ENCODE measurements around the gene DCBLD1. TPM values are rescaled to one million over a fixed set of nuclear protein-coding genes. Genes with fewer than 3 reads are reported as not detected.

DCBLD1 gene
- total and polyA plus RNA-seq, 2 of the 13 experiments (the other 11 are each of a cell fraction or from before 2014, with no cell fraction given) = 23.2 to 41.5 TPM

- TF ChIP-seq, protein P1, sequence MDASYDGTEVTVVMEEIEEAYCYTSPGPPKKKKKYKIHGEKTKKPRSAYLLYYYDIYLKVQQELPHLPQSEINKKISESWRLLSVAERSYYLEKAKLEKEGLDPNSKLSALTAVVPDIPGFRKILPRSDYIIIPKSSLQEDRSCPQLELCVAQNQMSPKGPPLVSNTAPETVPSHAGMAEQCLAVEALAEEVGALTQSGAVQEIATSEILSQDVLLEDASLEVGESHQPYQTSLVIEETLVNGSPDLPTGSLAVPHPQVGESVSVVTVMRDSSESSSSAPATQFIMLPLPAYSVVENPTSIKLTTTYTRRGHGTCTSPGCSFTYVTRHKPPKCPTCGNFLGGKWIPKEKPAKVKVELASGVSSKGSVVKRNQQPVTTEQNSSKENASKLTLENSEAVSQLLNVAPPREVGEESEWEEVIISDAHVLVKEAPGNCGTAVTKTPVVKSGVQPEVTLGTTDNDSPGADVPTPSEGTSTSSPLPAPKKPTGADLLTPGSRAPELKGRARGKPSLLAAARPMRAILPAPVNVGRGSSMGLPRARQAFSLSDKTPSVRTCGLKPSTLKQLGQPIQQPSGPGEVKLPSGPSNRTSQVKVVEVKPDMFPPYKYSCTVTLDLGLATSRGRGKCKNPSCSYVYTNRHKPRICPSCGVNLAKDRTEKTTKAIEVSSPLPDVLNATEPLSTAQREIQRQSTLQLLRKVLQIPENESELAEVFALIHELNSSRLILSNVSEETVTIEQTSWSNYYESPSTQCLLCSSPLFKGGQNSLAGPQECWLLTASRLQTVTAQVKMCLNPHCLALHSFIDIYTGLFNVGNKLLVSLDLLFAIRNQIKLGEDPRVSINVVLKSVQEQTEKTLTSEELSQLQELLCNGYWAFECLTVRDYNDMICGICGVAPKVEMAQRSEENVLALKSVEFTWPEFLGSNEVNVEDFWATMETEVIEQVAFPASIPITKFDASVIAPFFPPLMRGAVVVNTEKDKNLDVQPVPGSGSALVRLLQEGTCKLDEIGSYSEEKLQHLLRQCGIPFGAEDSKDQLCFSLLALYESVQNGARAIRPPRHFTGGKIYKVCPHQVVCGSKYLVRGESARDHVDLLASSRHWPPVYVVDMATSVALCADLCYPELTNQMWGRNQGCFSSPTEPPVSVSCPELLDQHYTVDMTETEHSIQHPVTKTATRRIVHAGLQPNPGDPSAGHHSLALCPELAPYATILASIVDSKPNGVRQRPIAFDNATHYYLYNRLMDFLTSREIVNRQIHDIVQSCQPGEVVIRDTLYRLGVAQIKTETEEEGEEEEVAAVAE (CRISPR knock-in tag; IDR thresholded peaks at IDR 0.05; ENCODE audit: borderline replicate concordance) = 0 out of 2 replicates have a peak, but pooled peaks have one; percentile 19
- peak; percentile 57; the same call in 1 of the 2 replicates for TF ChIP-seq CBX5 (CRISPR knock-in tag; IDR thresholded peaks at IDR 0.05; ENCODE audit: borderline replicate concordance)
- peak; percentile 28; the same call in 1 of the 2 replicates for TF ChIP-seq ESRRA (CRISPR knock-in tag; IDR thresholded peaks at IDR 0.05; ENCODE audit: low read depth)
- TF ChIP-seq RORA (CRISPR knock-in tag; IDR thresholded peaks at IDR 0.05) = no peak
- no peak for TF ChIP-seq ZBTB3 (CRISPR knock-in tag; IDR thresholded peaks at IDR 0.05; ENCODE audit: borderline replicate concordance, low read depth)
- TF ChIP-seq AGO2 (optimal IDR thresholded peaks at IDR 0.05; ENCODE audit: low read depth, low read length) = no peak
- no peak for TF ChIP-seq DNMT1 (CRISPR knock-in tag; IDR thresholded peaks at IDR 0.05)
- TF ChIP-seq, protein P2, sequence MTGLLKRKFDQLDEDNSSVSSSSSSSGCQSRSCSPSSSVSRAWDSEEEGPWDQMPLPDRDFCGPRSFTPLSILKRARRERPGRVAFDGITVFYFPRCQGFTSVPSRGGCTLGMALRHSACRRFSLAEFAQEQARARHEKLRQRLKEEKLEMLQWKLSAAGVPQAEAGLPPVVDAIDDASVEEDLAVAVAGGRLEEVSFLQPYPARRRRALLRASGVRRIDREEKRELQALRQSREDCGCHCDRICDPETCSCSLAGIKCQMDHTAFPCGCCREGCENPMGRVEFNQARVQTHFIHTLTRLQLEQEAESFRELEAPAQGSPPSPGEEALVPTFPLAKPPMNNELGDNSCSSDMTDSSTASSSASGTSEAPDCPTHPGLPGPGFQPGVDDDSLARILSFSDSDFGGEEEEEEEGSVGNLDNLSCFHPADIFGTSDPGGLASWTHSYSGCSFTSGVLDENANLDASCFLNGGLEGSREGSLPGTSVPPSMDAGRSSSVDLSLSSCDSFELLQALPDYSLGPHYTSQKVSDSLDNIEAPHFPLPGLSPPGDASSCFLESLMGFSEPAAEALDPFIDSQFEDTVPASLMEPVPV (CRISPR knock-in tag; IDR thresholded peaks at IDR 0.05) = no peak
- TF ChIP-seq MED8 (CRISPR knock-in tag; IDR thresholded peaks at IDR 0.05; ENCODE audit: insufficient replicate concordance) = no peak
- TF ChIP-seq ZKSCAN1 (IDR thresholded peaks at IDR 0.05; ENCODE audit: low read length) = peak; percentile 32; the same call in 1 of the 2 replicates
- TF ChIP-seq JUN (CRISPR knock-in tag; IDR thresholded peaks at IDR 0.05) = no peak
- no peak for TF ChIP-seq MEIS1 (CRISPR knock-in tag; IDR thresholded peaks at IDR 0.05; ENCODE audit: borderline replicate concordance)
- TF ChIP-seq ZBED4 (CRISPR knock-in tag; IDR thresholded peaks at IDR 0.05; ENCODE audit: borderline replicate concordance) = peak; percentile 64; the same call in 1 of the 2 replicates
- peak; percentile 36; the same call in 1 of the 2 replicates for TF ChIP-seq ARID3A (IDR thresholded peaks at IDR 0.05; ENCODE audit: low read depth, low read length)
- TF ChIP-seq ZFP82 (CRISPR knock-in tag; IDR thresholded peaks at IDR 0.05; ENCODE audit: borderline replicate concordance) = 0 out of 2 replicates have a peak, but pooled peaks have one; percentile 48
- no peak for TF ChIP-seq ZBTB42 (CRISPR knock-in tag; IDR thresholded peaks at IDR 0.05)
These were observed 4.3 kb upstream of the DCBLD1 start (continued) for GRCh38 chr6:117477988-117478852.
